T47D (cell line): ENCODE measurements around the gene PSMG4.
"Not testable (repeated sequence)": the region's sequence is repeated elsewhere in the genome, so short reads cannot be mapped to it uniquely, and the experiment has no call there.

Experiments used
- DNase-seq, 2 experiments: peaks; one replicate each; pipeline versions ENCODE4 v3.0.0 to v3.0.0-alpha.2; 2011 to 2012; ENCODE audit warnings: low read depth in 1 of 2, low spot score in 1 of 2
- JUND ChIP-seq: IDR thresholded peaks from 2 replicates; pipeline ENCODE4 v1.6.1; 2012; ENCODE audit warnings: low read depth
- in situ Hi-C: cut with HindIII; loops from 2 replicates; pipeline ENCODE4 v1.10.0; 2016; ENCODE audit warnings: low sequenced_read_pairs, low pct_unique_long_range_greater_than_20kb

The PSMG4 gene

DNA sequence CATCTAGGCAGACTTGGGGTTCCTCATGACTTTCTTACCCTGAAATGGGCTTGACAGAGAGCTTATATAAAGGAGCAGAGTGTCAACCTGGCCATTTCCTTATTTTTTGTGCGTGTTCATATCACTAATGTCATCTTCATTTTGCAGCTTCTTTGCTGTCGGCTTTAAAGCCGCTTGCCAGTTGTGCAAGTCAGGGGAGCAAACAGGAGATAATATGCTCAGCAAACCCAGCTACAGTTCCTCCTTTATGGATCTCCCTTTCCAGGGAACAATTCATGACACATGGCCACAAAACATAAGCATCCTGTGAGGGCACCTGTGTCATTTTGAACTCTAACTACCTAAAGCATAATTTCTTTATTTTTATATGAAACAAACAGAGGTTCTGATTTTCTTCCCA lies 24.8 kb upstream of the PSMG4 start:
- in situ Hi-C loops: no loop called here
- no peak for TF ChIP-seq JUND
- no peak for DNase-seq

DNA sequence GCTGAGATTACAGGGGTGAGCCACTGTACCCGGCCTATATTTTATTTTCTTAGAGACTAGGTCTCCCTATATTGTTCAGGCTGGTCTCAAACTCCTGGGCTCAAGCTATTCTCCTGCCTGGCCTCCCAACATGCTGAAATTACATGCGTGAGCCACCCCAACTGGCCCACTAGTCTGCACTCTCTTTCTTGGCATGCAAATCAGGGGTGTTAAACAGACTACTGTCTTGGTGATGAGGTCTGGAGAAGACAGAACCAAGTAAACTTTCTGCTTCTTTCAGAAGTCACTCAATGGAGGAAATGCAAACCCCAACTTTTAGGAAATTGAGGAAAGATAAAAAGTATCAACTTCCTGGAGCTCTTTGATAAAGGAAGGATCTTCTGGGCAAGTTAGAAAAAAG lies 23.3 kb upstream of the PSMG4 start:
- in situ Hi-C loops: no loop called here
- no peak for TF ChIP-seq JUND
- DNase-seq: no peak

DNA sequence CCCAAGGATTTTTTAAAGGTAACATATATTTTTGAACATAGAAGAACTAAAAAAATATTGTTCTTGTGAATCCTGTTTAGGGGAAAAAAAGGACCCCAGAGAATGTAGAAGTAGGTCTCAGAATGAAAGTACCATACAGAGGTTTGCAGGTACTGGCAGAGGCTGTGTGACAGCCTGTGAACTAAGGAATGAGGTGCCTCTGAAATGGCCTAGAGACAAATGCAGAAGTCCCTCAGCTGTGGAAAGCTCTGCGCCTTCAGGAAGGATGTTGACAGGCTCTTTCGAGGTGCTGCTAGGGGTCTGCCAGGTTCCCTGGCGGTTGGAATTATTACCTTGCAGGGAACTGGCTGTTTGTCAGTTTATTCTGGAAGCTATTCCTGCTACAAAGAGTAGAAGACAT lies 22.7 kb upstream of the PSMG4 start:
- TF ChIP-seq JUND: no peak
- in situ Hi-C loops: no loop called here
- DNase-seq: no peak

DNA sequence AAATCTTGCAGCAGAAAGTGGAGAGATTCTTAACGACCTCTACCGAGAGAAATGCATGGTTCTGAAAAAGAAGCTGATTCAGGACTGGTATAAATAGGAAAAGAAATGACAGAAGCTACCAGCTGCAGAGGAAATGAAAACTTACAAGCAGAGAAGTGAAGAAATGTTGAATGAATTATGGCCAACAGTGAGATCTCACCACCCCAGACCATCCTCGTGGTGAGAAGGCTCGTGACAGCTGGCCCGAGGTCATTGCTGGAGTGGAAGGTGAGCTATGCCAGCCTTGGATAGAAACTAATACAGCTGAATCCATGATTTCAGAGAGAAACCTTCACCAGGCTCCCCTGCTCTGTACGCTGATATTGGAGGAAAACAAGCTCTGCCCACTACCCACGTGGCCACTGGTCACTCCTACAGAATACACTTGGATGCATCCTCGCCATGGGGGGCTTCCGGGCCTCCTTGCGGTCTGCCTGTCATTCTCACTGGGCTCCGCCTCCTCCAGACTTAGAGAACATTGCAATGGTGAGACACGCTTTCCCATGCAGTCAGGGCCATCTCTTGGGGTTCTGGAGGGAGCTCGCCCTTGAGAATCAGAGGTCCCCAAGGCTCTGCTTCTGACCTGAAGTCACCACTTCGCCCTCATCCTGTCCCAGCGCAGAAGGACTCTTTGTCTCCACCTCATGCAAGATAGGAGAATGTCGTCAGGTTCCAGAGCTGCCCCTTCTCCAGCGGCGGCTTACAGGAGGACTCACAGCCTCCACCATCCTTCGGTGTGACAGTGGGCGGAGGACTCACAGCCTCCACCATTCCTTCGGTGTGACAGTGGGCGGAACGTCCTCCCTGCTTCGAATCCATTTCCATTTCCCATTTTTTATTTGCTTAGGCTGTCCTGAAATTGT lies 20.7 kb upstream of the PSMG4 start:
- TF ChIP-seq JUND: no peak
- in situ Hi-C loops: no loop called here

DNA sequence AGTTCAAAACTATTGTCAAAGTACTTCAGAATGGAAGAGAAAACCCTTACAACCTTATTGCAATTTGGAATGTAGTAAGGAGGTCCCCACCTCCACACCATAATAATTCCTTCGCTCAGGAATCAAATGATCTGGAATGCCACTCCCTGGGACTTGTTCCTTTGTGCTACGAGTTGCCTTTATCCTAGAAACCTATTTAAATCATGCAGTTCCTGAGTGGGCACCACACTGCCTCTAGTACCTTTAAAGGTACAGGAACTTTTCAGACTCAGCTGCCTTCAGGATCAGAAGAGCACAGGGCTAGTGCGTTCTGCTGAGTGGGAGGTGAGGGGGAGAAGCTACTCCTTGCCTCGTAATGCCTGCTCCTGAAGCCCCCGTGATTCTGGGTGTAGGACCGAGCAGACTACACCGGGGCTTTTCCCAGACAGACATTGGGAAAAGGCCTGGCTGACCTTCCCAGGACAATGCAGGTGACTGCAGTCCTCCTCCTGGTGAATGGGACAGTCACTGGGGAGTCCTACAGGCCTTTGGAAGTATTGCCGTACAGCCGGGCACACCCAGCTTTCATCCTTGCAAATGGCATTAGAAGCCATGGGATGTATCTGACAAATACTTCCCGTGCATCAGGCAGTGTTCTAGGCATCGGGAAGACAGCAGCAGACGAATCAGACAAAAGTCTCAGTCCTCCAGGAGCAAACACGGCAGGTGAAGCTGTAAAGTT lies 19.5 kb upstream of the PSMG4 start:
- TF ChIP-seq JUND: no peak
- peak in 1 of 2 experiments; percentile 64 for DNase-seq
- in situ Hi-C loops: no loop called here

More for the DNA sequence above, 20.7 kb upstream of the PSMG4 start:
- DNase-seq: no peak

DNA sequence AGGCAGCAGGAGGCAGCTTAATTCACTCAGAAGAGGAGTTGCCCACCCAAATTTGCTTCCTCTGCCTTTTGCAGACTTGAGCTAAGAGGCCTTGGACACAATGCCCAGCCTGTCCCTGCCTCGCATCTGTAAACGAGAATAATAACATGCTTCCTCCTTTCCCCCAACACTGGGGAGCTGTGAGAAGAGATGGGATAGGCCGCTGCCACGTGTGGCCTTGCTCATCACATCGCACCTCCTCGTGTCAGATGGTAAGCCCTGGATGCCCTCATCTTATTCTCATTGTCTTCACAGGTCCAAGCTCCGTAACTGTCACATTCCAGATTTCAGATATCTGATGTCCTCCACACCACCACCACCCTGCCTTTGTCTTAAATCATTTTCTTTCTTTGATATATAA lies 18.2 kb upstream of the PSMG4 start:
- in situ Hi-C loops: no loop called here

DNA sequence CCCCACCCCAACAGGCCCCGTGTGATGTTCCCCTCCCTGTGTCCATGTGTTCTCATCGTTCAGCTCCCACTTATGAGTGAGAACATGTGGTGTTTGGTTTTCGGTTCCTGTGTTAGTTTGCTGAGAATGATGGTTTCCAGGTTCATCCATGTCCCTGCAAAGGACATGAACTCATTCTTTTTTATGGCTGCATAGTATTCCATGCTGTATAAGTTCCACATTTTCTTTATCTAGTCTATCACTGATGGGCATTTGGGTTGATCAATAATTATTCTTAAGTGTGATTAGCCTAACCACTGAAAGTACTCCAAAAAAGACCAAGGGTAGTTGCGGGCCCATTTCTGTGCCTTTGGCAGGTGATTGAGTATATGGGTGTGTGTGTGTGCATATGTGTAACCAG lies 17.0 kb upstream of the PSMG4 start:
- in situ Hi-C loops, DNase-seq: not testable (repeated sequence)

More for the DNA sequence above, 18.2 kb upstream of the PSMG4 start:
- DNase-seq: no peak
- TF ChIP-seq JUND: no peak

DNA sequence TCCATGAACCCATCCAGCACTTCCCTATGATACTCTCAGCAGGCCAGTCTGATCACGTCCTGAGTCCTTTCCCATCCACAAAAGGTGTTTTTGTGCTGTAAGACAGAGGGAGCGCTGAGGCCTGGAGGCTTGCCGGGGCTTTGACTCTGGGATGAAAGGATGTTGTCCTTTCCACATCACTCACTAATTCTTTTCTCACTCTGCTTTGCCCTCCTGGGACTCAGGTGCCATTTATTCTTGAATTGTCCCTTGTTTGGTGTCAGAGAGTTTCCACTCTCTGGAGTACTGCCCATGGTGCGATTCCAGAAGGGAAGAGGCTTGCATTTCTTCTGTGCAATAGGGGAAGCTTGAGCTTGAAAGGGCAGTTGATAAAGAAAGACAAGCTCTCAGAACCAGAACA lies 16.0 kb upstream of the PSMG4 start:
- no peak for TF ChIP-seq JUND
- DNase-seq: no peak
- in situ Hi-C loops: no loop called here

DNA sequence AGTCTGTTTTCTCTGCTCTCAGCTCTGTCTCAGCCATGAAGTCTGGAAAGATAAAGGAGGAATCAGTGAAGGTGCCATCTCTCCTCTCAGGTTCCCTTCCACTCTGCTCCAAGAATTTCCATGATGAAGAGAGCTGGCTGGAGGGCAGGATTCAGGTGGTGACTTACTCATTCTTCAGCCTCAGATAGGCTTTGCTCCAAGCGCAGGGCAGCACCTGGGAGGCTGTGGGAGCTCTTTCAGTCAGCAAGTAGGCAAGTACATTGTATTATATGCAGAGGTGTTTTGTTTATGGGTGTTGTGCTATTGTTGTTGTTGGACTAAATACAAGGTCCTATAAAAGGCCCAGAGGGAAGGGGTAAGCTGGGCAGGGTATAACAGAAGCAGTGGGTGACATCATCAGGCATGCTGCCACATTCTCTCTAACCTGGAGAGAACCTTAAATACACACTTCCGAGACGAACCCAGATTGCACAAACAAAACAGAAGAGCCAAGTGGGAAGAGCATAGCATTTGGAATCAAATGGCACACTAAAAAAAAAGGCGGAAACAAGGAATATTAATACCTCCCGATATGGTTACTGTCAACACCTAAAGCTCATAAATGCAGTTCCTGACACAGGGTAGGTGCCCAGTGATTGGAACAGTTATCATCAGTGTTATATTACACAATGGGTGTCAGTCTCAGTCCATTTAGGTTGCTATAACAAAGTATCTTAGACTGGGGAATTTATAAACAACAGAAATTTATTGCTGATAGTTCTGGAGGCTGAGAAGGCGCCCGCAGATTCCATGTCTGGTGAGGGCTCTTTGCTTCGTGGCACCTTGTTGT lies 14.5 kb upstream of the PSMG4 start:
- no peak for TF ChIP-seq JUND
- DNase-seq: no peak
- in situ Hi-C loops: no loop called here

DNA sequence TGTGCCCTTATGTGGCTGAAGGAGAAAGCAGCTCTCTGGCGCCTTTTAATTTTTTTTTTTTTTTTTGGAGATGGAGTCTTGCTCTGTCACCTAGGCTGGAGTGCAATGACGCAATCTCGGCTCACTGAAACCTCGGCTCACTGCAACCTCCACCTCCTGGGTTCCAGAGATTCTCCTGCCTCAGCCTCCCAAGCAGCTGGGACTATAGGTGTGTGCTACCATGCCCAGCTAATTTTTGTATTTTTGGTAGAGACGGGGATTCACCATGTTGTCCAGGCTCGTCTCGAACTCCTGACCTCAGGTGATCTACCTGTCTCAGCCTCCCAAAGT lies 13.9 kb upstream of the PSMG4 start:
- DNase-seq, in situ Hi-C loops: not testable (repeated sequence)

DNA sequence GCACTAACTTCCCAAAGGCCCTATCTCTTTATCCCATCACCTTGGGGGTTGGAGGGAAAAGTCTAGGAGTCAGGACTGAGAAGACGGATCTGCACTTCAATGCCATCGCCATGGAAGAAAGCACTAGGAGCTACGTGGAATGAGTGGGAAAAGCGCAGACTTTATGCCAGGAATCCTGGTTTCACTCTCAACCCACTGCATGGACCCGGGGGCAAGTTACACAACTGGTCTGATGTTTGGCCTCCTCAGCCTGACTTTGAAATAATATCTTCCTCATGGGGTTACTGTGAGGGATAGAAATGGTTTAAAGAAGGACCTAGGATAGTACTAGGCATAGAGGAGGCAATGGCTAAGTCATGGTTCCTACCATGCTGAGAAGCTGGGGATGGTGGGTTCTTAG lies 13.5 kb upstream of the PSMG4 start:
- in situ Hi-C loops: no loop called here
- TF ChIP-seq JUND: no peak
- no peak for DNase-seq

DNA sequence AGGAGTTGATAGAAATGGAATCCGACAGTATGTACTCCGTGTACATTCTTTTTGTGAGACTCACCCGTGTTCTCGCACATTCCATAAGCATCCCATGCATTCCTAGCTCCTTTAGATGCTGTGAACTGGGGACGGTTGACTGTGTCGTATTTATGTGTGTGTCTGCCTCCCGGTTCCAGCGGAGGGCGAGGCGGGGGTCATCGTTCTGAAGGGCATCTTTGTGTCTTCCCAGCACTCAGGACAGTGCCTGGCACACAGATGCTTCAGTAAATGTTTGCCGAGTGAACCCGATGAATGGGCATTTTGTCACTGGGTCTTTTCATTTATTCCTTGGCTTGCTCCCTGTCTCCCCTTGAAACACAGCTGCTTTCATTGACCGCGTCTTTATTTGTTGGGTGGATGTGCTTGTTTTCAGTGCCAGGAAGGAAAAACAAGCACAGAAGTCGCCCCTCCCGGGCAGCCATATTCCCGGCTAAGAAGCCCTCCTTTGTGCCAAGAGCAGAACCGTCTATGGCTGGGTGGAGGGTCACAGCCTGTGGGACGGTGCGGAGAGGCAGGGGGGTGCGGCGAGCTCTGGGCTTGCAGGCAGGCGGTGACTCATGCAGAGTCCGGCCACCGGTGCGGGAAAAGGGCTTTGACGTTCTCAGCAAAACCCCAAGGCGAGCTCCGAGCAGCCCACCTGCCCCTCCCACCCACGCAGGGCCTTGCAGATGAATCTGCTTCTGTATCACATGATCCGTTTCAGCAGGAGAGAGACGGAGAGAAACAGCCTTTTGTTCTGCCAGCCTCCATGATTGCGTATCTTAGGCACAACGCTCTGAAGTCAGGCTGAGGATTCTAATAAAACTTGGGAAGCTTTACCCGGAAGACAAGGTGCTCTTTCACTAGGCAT lies 11.2 kb upstream of the PSMG4 start:
- no peak for TF ChIP-seq JUND
- in situ Hi-C loops: no loop called here
- peak in 1 of 2 experiments; percentile 42 for DNase-seq
